ENCODE measurements around the gene KRT7. TPM values are rescaled to one million over a fixed set of nuclear protein-coding genes. Genes with fewer than 3 reads are reported as not detected.

Gene KRT7
- polyA plus RNA-seq, 1 of the 3 experiments (the other 2 are of a cell fraction), result 5.4 TPM

- Histone ChIP-seq H3F3A (replicated peaks; ENCODE audit: insufficient read depth) (peaks cover 3% of the 10 kb centered on the region), H3K4me1 (ENCODE audit: control insufficient read depth in 1 of 2, insufficient read depth in 2 of 2, low read depth in 1 of 2, low read length in 1 of 2) (peaks cover 13 to 23% of the 10 kb centered on the region in 2 experiments; a peak in 3 of 4 replicates), H3K4me2 (peak overlapping the region; percentile 47; the same call in 1 of the 2 replicates), H3K27me3 (ENCODE audit: insufficient read depth) (no peaks in the 10 kb centered on the region), H3K79me2 (ENCODE audit: insufficient read depth) (no peaks in the 10 kb centered on the region), H3K27ac (ENCODE audit: low read depth in 2 of 2, low read length in 1 of 2) (peak overlapping the region; percentile 36 to 49; a peak in 3 of 4 replicates), H3K4me3 (ENCODE audit: low read depth in 2 of 2, low read length in 1 of 2) (no peak overlapping the region), H3K9me3 (no peaks in the 10 kb centered on the region), H3K9ac (peak overlapping the region; percentile 30; the same call in 1 of the 2 replicates), H3K36me3 (replicated peaks in 1 of 2; ENCODE audit: control insufficient read depth in 1 of 2, insufficient read depth in 2 of 2, low read length in 1 of 2) (no peaks in the 10 kb centered on the region), H2AFZ (ENCODE audit: low read depth) (no peak overlapping the region), H4K20me1 (ENCODE audit: insufficient read depth) (no peaks in the 10 kb centered on the region), H3K9me2 (no peaks in the 10 kb centered on the region)
- 85% methylated on average over 14 of the region's 18 CpGs for WGBS (ENCODE audit: low lambda C conversion rate)
- no peak for DNase-seq
- TF ChIP-seq EZH2phosphoT487 (IDR thresholded peaks at IDR 0.05; ENCODE audit: borderline replicate concordance, low read depth) (no peak), NFIC (IDR thresholded peaks at IDR 0.05; ENCODE audit: borderline replicate concordance) (peak; percentile 44), IRF3 (IDR thresholded peaks at IDR 0.05; ENCODE audit: low read depth, low read length) (no peak), EP300 (IDR thresholded peaks at IDR 0.05; ENCODE audit: borderline replicate concordance in 1 of 2, low read depth in 1 of 2, low read length in 1 of 2) (no peak)
- CTCF ChIA-PET, result interaction anchor here (1.3 to 3.1 kb wide), 2 partner anchors 29 to 92 kb away, joined by 4 to 16 read pairs; no protein-coding TSS in a partner anchor
- POLR2A ChIA-PET, result no interaction called here
Observed at GRCh38 chr12:52248541-52249461, 15.8 kb downstream of the KRT7 start.

- no peak for DNase-seq
- POLR2A ChIA-PET, result no interaction called here
- H3K4me2 ChIP-seq, result peak overlapping the region; percentile 47; the same call in 1 of the 2 replicates
- no peak for TF ChIP-seq RAD21 (IDR thresholded peaks at IDR 0.05; ENCODE audit: low read length)
- TF ChIP-seq MAX (IDR thresholded peaks at IDR 0.05; ENCODE audit: low read depth), result no peak
- no peak for TF ChIP-seq USF1 (IDR thresholded peaks at IDR 0.05; ENCODE audit: borderline replicate concordance, low read depth)
- no peak for TF ChIP-seq MEF2A (IDR thresholded peaks at IDR 0.05; ENCODE audit: borderline replicate concordance, low read depth)
- no peak for TF ChIP-seq MXI1 (IDR thresholded peaks at IDR 0.05; ENCODE audit: low read depth, low read length)
- TF ChIP-seq ELF1 (IDR thresholded peaks at IDR 0.05), result no peak
- TF ChIP-seq FOXJ3 (CRISPR knock-in tag; IDR thresholded peaks at IDR 0.05), result no peak
- no peak for TF ChIP-seq SIN3A (IDR thresholded peaks at IDR 0.05; ENCODE audit: borderline replicate concordance, low read depth, low read length)
- no peak for TF ChIP-seq TAF1 (IDR thresholded peaks at IDR 0.05; ENCODE audit: borderline replicate concordance, low read depth, low read length)
- WGBS (ENCODE audit: low lambda C conversion rate), result 64% methylated on average over 1 of the region's 2 CpGs
- no peak overlapping the region for H2AFZ ChIP-seq (ENCODE audit: low read depth)
- CTCF ChIA-PET, result interaction anchor here (1.3 to 3.1 kb wide), 2 partner anchors 29 to 93 kb away, joined by 4 to 16 read pairs; no protein-coding TSS in a partner anchor
- H3K9me3 ChIP-seq, result no peaks in the 10 kb centered on the region
- H3K4me1 ChIP-seq (ENCODE audit: control insufficient read depth in 1 of 2, insufficient read depth in 2 of 2, low read depth in 1 of 2, low read length in 1 of 2), result peaks cover 5 to 16% of the 10 kb centered on the region in 2 experiments; a peak in 3 of 4 replicates
- no peaks in the 10 kb centered on the region for H3K79me2 ChIP-seq (ENCODE audit: insufficient read depth)
- peak overlapping the region; percentile 30; the same call in 1 of the 2 replicates for H3K9ac ChIP-seq
- H3K36me3 ChIP-seq (replicated peaks in 1 of 2; ENCODE audit: control insufficient read depth in 1 of 2, insufficient read depth in 2 of 2, low read length in 1 of 2), result no peaks in the 10 kb centered on the region
- H3K27me3 ChIP-seq (ENCODE audit: insufficient read depth), result no peaks in the 10 kb centered on the region
- no peaks in the 10 kb centered on the region for H3K9me2 ChIP-seq
- no peak overlapping the region for H3K4me3 ChIP-seq (ENCODE audit: low read depth in 2 of 2, low read length in 1 of 2)
- H3K27ac ChIP-seq (ENCODE audit: low read depth in 2 of 2, low read length in 1 of 2), result peak overlapping the region in 1 of 2 experiments; percentile 49; a peak in 1 of 4 replicates
- peaks cover 3% of the 10 kb centered on the region for H3F3A ChIP-seq (replicated peaks; ENCODE audit: insufficient read depth)
- no peaks in the 10 kb centered on the region for H4K20me1 ChIP-seq (ENCODE audit: insufficient read depth)
Observed at GRCh38 chr12:52249511-52250047, 16.5 kb downstream of the KRT7 start.

Data from SK-N-SH (cell line).